Hepatocyte (in vitro differentiated cells): ENCODE results near the gene SLC17A9.

ENCODE experiments used
- CTCF ChIP-seq: fragments of 200-600 bp; sonication (generic); IDR thresholded peaks from 2 replicates; pipeline ENCODE4 v1.5.1; 2016; ENCODE audit warnings: antibody characterized with exemption, mild to moderate bottlenecking; ENCODE audit not compliant: poor library complexity
- EZH2 ChIP-seq: fragments of 200-600 bp; sonication (generic); IDR thresholded peaks from 2 replicates; pipeline ENCODE4 v1.6.1; 2016; ENCODE audit warnings: antibody characterized with exemption, mild to moderate bottlenecking, borderline replicate concordance

DNA sequence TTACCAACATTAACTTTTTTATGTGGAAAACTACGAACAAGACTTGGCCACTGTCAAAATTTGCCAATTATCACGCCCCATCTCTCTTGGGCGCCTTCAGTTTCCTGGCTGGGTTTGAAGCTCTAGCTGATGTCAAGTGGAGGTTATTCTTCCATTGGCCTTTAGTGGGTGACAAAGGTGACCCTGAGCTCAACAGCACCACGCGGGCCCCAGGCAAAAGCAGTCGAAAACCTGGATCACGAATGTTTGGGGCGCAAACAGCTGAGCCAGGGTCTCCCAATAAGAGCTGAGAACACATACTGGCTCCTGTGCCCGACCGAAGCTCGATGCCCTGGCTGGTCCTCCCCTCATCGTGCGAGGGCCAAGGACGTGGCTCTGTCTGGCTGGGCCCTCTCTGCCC, 26.8 kb downstream of the SLC17A9 start:
- TF ChIP-seq CTCF = no peak
- TF ChIP-seq EZH2 = no peak
